ENCODE measurements around the gene UBR3.
A peak's percentile ranks its signal among the peaks of the same experiment; 100 is the strongest.

Gene UBR3, protein sequence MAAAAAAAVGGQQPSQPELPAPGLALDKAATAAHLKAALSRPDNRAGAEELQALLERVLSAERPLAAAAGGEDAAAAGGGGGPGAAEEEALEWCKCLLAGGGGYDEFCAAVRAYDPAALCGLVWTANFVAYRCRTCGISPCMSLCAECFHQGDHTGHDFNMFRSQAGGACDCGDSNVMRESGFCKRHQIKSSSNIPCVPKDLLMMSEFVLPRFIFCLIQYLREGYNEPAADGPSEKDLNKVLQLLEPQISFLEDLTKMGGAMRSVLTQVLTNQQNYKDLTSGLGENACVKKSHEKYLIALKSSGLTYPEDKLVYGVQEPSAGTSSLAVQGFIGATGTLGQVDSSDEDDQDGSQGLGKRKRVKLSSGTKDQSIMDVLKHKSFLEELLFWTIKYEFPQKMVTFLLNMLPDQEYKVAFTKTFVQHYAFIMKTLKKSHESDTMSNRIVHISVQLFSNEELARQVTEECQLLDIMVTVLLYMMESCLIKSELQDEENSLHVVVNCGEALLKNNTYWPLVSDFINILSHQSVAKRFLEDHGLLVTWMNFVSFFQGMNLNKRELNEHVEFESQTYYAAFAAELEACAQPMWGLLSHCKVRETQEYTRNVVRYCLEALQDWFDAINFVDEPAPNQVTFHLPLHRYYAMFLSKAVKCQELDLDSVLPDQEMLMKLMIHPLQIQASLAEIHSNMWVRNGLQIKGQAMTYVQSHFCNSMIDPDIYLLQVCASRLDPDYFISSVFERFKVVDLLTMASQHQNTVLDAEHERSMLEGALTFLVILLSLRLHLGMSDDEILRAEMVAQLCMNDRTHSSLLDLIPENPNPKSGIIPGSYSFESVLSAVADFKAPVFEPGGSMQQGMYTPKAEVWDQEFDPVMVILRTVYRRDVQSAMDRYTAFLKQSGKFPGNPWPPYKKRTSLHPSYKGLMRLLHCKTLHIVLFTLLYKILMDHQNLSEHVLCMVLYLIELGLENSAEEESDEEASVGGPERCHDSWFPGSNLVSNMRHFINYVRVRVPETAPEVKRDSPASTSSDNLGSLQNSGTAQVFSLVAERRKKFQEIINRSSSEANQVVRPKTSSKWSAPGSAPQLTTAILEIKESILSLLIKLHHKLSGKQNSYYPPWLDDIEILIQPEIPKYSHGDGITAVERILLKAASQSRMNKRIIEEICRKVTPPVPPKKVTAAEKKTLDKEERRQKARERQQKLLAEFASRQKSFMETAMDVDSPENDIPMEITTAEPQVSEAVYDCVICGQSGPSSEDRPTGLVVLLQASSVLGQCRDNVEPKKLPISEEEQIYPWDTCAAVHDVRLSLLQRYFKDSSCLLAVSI (N-terminal part only)

DNA sequence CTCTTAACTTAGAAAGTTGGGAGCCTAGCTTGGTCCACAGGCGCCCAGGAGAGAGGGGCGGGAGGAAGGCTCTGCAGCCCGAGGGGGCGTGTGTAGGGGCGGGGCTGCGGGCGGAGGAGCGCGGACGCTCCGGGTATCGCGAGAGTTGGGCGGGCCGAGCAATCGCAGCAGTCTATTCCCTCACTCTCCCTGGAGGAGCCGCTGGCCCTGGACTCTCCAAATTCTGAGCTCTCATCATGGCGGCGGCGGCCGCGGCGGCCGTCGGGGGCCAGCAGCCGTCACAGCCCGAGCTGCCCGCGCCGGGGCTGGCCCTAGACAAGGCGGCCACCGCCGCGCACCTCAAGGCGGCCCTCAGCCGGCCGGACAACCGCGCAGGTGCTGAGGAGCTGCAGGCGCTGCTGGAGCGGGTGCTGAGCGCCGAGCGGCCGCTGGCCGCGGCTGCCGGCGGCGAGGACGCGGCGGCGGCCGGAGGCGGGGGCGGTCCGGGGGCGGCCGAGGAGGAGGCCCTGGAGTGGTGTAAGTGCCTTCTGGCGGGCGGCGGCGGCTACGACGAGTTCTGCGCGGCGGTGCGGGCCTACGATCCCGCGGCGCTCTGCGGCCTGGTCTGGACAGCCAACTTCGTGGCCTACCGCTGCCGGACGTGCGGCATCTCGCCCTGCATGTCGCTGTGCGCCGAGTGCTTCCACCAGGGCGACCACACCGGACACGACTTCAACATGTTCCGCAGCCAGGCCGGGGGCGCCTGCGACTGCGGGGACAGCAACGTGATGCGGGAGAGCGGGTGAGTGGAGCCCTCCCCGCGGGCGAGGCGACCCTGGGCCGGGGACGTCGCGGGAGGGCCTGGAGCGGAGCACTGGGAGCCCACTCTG is at the start of gene UBR3:
UBR3 (plus strand) TSS at position 183 of the 869 bp plus-strand sequence; CDS start at position 237, 54 bp downstream.
- DNase-seq (ENCODE audit: low read depth, low spot score), result no peak
- POLR2A ChIA-PET, result interaction anchor here (1.0 to 2.2 kb wide), 8 partner anchors 9 to 243 kb away, joined by 3 to 13 read pairs (median 4); partner anchors contain the start of genes PPIG and SSB
- peak within 1 kb of the TSS; percentile 91 for H3K4me3 ChIP-seq (ENCODE audit: low read depth, low read length)
- CTCF ChIA-PET, result interaction anchor here (0.6 to 1.8 kb wide), 6 partner anchors 9 to 121 kb away, joined by 3 to 8 read pairs (median 4); no protein-coding TSS in a partner anchor
- TF ChIP-seq, protein P1, sequence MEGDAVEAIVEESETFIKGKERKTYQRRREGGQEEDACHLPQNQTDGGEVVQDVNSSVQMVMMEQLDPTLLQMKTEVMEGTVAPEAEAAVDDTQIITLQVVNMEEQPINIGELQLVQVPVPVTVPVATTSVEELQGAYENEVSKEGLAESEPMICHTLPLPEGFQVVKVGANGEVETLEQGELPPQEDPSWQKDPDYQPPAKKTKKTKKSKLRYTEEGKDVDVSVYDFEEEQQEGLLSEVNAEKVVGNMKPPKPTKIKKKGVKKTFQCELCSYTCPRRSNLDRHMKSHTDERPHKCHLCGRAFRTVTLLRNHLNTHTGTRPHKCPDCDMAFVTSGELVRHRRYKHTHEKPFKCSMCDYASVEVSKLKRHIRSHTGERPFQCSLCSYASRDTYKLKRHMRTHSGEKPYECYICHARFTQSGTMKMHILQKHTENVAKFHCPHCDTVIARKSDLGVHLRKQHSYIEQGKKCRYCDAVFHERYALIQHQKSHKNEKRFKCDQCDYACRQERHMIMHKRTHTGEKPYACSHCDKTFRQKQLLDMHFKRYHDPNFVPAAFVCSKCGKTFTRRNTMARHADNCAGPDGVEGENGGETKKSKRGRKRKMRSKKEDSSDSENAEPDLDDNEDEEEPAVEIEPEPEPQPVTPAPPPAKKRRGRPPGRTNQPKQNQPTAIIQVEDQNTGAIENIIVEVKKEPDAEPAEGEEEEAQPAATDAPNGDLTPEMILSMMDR (IDR thresholded peaks at IDR 0.05; ENCODE audit: insufficient read depth, low read length, missing control alignments), result peak; percentile 21

DNA sequence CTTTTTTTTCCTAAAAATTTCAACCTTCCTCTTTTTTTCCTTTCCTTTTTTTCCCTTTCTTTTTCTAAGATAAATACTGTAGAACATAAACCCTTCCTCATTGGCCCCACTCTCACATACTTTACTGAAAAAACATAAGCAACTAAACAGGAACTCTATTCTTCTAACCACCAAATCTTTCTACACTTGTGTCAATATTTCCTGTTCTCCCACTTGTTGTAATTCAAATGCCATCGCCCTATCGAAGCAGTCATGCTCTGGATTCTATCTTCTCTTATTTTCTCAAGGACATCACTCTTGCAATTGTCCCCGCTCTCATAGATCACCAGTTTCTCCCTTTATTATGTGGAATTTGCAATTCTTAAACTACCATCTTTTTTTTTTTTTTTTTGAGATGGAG is 48.8 kb upstream of the UBR3 start:
- H3K4me3 ChIP-seq (ENCODE audit: low read depth, low read length), result no peak overlapping the region
- DNase-seq (ENCODE audit: low read depth, low spot score), result no peak
- TF ChIP-seq, protein P1 (IDR thresholded peaks at IDR 0.05; ENCODE audit: insufficient read depth, low read length, missing control alignments), result no peak
- POLR2A ChIA-PET, result no interaction called here
- CTCF ChIA-PET, result no interaction called here

DNA sequence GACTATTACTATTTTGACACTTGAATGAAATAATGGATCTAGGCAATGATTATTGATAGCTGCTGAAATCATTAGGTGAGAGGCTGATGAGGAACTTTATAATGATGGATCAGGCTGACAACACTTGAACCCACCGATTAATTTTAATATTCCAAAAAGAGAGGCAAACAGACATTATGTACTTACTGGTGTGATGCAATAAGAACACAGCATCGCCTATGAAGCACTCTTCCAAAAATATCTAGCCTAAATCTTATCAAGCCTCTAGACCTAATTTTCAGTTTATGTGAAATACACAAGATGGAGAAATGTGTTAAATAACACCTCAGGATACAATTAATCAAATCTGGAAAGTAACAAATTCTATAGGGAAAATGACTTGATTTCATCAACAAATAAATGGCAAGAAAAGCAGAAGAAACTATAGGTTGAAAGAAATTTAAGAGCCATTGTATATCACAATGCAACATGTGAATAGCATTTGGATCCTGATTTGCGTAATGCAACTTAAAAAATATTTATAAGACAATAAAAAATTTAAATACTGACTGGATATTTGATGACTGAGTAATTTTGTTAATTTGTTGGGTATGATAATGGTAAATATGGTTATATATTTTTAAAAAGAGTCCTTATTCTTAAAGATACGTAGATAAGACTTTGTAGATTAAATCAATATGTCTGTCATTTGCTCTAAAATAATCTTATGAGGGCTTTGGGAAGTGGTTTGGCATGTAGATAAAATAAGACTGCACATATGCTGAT is 45.8 kb upstream of the UBR3 start:
- CTCF ChIA-PET, result no interaction called here
- TF ChIP-seq, protein P1 (IDR thresholded peaks at IDR 0.05; ENCODE audit: insufficient read depth, low read length, missing control alignments), result no peak
- POLR2A ChIA-PET, result no interaction called here

DNA sequence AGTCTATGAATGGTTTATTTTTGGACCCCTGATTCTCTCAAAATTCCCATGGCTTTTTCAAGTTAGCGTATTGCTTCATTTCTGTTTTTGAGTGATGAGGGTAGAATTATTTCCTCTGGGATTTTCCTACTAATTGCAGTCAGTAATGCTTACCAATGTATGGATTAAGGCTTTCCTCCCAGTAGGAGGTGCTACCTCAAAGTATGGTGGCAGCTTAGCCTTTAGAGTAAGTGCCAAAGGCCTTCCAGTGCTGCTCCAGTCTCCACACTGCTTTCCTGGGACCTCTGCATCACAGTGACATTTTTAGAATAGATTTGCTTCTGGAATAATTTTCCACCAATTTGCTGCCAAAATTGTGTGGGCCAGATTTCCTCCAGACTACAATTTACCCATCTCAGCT is 44.7 kb upstream of the UBR3 start:
- no peak overlapping the region for H3K4me3 ChIP-seq (ENCODE audit: low read depth, low read length)
- ChIA-PET POLR2A (no interaction called here), CTCF (no interaction called here)
- TF ChIP-seq, protein P1 (IDR thresholded peaks at IDR 0.05; ENCODE audit: insufficient read depth, low read length, missing control alignments), result no peak
- no peak for DNase-seq (ENCODE audit: low read depth, low spot score)

More for the DNA sequence above, 45.8 kb upstream of the UBR3 start:
- DNase-seq (ENCODE audit: low read depth, low spot score), result no peak
- no peak overlapping the region for H3K4me3 ChIP-seq (ENCODE audit: low read depth, low read length)

DNA sequence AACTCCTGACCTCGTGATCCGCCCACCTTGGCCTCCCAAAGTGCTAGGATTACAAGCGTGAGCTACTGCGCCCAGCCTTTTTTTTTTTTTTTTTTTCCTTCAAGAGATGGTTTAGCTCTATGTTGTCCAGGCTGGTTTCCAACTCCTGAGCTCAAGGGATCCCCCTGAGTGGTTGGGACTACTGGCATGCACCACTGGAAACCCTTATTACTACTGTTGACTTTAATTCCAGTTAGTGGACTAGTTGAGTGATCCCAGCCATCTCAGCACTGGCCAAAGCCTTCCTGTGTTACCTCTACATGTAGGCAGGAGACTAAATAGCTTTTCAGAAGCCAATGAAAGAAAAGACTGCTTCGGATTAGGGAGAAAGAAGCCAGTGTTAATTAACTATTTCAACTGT is 36.7 kb upstream of the UBR3 start:
- POLR2A ChIA-PET, result no interaction called here

More for the DNA sequence above, 36.7 kb upstream of the UBR3 start:
- no peak for DNase-seq (ENCODE audit: low read depth, low spot score)
- no peak overlapping the region for H3K4me3 ChIP-seq (ENCODE audit: low read depth, low read length)
- CTCF ChIA-PET, result interaction anchor here (1.2 to 1.6 kb wide), 4 partner anchors 15 to 339 kb away, joined by 3 to 7 read pairs (median 4); no protein-coding TSS in a partner anchor
- TF ChIP-seq, protein P1 (IDR thresholded peaks at IDR 0.05; ENCODE audit: insufficient read depth, low read length, missing control alignments), result no peak
